ENCODE results near the gene MAPKAPK3. TPM values are rescaled to one million over a fixed set of nuclear protein-coding genes. Genes with fewer than 3 reads are reported as not detected.

The MAPKAPK3 gene
- total RNA-seq, 4 donors from 2014 or later: 25.8 to 57.8 (median 29.2) TPM

DNA sequence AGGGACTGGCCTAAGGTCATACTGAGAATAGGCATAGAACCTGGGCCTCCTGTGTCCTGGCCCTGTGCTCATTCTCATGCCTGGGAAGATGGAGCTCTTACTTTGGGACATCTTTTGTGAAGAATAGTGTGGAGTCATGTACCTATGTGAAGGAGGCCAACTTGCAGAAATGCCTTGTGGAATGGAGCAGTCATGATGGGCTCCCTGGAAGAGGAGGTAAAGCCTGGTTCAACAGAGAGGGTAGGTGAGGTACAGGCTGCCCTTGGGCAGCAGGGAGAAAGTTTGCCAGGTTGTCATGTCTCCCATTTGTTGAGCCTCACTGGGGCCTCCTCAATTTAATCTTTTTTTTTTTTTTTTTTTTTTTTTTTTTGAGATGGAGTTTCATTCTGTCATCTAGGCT lies 18.1 kb downstream of the MAPKAPK3 start:
- TF ChIP-seq, protein P1, sequence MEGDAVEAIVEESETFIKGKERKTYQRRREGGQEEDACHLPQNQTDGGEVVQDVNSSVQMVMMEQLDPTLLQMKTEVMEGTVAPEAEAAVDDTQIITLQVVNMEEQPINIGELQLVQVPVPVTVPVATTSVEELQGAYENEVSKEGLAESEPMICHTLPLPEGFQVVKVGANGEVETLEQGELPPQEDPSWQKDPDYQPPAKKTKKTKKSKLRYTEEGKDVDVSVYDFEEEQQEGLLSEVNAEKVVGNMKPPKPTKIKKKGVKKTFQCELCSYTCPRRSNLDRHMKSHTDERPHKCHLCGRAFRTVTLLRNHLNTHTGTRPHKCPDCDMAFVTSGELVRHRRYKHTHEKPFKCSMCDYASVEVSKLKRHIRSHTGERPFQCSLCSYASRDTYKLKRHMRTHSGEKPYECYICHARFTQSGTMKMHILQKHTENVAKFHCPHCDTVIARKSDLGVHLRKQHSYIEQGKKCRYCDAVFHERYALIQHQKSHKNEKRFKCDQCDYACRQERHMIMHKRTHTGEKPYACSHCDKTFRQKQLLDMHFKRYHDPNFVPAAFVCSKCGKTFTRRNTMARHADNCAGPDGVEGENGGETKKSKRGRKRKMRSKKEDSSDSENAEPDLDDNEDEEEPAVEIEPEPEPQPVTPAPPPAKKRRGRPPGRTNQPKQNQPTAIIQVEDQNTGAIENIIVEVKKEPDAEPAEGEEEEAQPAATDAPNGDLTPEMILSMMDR (IDR thresholded peaks at IDR 0.05; ENCODE audit: low read depth): no peak

DNA sequence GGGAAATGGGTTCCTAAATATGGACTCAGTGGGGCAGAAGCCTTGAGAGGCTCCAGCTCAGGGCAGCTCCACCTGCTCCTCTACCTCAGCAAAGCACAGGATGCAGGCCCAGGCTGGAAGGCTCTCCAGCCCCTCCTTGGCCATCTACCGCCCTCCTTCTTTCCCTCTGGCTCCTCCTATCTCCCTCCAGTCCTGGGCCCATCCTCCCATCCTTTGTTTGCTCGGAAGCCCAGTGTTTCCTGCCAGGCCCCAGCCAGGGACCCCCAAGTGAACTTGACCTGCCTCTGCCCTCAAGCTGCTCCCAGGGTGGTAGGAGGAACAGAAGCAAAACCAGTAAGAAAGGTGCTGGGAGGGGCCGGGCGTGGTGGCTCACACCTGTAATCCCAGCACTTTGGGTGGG lies 20.1 kb downstream of the MAPKAPK3 start:
- TF ChIP-seq, protein P1 (IDR thresholded peaks at IDR 0.05; ENCODE audit: low read depth): no peak

DNA sequence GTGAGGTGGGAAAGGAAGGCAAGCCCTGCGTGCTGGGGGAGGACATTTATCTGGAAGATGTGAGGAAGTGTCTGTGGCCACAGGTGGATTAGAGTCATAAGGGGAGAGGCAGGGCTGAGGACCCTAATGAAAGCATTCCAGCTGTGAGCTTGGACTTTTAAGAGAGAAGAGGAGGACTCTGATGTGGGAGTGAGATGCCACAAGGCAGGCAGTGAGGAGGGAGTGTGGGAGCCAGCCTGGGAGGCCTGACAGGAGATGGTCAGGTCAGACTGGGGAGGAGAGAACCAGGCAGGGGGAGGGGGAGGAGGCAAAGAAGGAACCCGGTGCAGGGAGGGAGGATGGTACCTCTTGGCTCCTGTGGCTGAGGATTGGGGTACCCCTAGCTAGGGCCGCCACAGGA lies 21.0 kb downstream of the MAPKAPK3 start:
- TF ChIP-seq, protein P1 (IDR thresholded peaks at IDR 0.05; ENCODE audit: low read depth): no peak

DNA sequence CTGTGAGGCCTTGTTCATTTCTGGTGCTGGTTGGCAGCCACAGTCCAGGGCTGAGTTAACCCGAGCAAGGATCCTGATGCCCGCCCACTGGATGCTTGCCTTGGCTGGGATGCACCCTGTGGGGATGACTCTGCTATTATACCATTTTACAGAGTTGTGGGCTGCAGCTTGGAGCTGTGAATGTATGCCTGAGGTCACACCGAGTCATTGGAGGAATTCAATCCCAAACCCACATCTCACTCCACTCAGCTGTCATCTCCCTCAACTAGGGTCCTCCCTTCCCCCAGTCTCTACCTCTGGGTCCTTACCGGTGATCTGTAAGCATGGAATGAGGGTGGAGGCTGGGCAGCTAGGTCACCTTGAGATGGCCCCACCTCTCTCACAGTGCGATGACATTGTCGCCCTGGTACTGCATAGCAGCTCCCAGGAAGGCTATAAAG lies 22.1 kb downstream of the MAPKAPK3 start:
- TF ChIP-seq, protein P1 (IDR thresholded peaks at IDR 0.05; ENCODE audit: low read depth): no peak

DNA sequence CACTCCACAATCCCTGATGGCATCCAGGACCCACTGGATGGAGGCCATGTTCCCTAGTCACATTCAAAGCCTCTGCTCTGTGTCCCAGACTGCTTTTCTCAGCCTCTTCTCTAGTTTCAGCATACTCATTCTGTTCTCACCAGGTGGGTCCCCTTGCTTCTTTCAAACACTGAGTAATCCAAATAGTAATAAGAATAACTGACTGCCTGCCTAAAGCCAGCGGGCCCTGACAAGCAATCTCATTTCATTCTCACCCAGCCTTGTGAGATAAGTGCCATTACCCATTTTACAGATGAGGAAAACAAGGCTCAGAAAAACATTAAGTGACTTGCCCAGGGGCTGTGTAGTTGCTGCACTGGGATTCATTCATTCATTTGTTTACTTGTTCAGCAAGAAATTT lies 25.4 kb downstream of the MAPKAPK3 start:
- TF ChIP-seq, protein P1 (IDR thresholded peaks at IDR 0.05; ENCODE audit: low read depth): no peak

DNA sequence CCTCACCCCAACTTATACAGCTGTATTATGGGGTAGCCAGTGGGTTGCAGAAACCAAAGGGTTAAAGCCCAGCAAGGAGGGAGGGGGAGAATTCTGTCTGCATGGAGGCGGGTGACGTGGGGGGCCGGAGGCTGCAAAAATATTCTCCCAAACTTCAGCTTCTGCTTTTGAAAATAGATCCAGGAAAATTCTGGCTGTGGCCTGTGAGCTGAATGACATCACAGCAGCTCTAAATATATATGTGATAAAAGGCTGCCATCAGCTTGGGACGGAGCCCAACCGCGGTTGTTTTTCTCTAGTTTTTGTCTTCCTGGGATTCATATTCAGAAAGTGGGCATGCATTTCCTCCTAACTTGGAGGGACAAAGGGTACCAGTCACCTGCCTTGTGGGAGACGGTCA lies 27.6 kb downstream of the MAPKAPK3 start:
- TF ChIP-seq, protein P1 (IDR thresholded peaks at IDR 0.05; ENCODE audit: low read depth): no peak

DNA sequence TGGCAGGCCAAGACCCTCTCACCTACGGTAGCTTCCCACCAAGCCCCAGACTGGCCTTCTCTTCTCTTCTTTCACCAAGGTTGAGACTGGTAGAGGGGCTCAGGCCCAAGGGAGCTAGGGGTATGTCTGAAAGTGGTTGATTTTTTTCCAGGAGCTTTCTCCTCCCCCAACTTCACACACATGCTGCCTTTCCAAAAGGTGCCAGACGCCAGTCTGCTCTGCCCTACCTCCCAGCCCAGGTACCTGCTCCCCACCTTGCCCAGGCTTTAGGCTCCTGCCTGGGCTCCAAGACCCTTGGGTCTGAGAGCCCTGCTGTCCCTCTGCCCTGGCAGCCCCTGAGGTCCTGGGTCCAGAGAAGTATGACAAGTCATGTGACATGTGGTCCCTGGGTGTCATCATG lies 28.4 kb downstream of the MAPKAPK3 start:
- TF ChIP-seq, protein P1 (IDR thresholded peaks at IDR 0.05; ENCODE audit: low read depth): no peak

Measured in subcutaneous adipose tissue (tissue), 4 donors.